ENCODE results near the gene SLC9A9. TPM values are rescaled to one million over a fixed set of nuclear protein-coding genes. Genes with fewer than 3 reads are reported as not detected.
"Not testable (repeated sequence)": the region's sequence is repeated elsewhere in the genome, so short reads cannot be mapped to it uniquely, and the experiment has no call there.

Gene SLC9A9
- 10 to 100 TPM in 1 of 8 experiments, 1 to 10 TPM in 6, under 1 TPM in 1; 0.29 to 11.3 (median 5.9) TPM for total RNA-seq

- peak; percentile 81 to 97 (median 90) for ATAC-seq (replicated peaks in 6 of 8)
- no peak within 1 kb of the TSS for H3K27ac ChIP-seq
- WGBS, 10 experiments: 0 to 9% (median 0%) methylated on average over 1 to 10 of the region's 15 CpGs; no CpG with 5 or more reads in 1 of the 10 experiments
- peak within 1 kb of the TSS; percentile 27 to 51 (median 35) for H3K4me3 ChIP-seq
- in situ Hi-C loops (cut with MboI; ENCODE audit: low pct_unique_long_range_greater_than_20kb in 2 of 9, low sequenced_read_pairs in 9 of 9, unreplicated experiment in 9 of 9): no loop called here
- H3K4me1 ChIP-seq (replicated peaks in 1 of 2): peaks cover 3 to 14% of the 10 kb centered on the region in 2 donors
Measured at GRCh38 chr3:143847787-143848631, at the start of gene SLC9A9. Gene SLC9A9 (minus strand): TSS chr3:143848468. CDS start chr3:143848322, 146 bp downstream.

- peaks cover 20 to 26% of the 10 kb centered on the region in 2 donors for H3K4me1 ChIP-seq (replicated peaks in 1 of 2)
- in situ Hi-C loops (cut with MboI; ENCODE audit: low pct_unique_long_range_greater_than_20kb in 2 of 9, low sequenced_read_pairs in 9 of 9, unreplicated experiment in 9 of 9): no loop called here
- no peak overlapping the region for H3K4me3 ChIP-seq
- WGBS, 10 experiments: 2 to 52% (median 13%) methylated on average over 3 to 7 of the region's 7 CpGs
- peak in 7 of 8 experiments; percentile 48 to 90 (median 88) for ATAC-seq (replicated peaks in 6 of 8)
- peak overlapping the region in 1 of 2 donors; percentile 62 for H3K27ac ChIP-seq
Measured at GRCh38 chr3:143897576-143898295, 49.5 kb upstream of the SLC9A9 start.

GRCh38 chr3:143896486-143896885 lies 48.2 kb upstream of the SLC9A9 start:
- in situ Hi-C loops (cut with MboI; ENCODE audit: low pct_unique_long_range_greater_than_20kb in 2 of 9, low sequenced_read_pairs in 9 of 9, unreplicated experiment in 9 of 9): no loop called here
- Histone ChIP-seq H3K4me1 (replicated peaks in 1 of 2) (peaks cover 13 to 23% of the 10 kb centered on the region in 2 donors), H3K27ac (no peak overlapping the region), H3K4me3 (no peak overlapping the region)
- WGBS, 10 experiments: 41 to 94% (median 57%) methylated on average over 2 to 3 of the region's 4 CpGs; no CpG with 5 or more reads in 3 of the 10 experiments
- ATAC-seq (replicated peaks in 6 of 8): no peak

GRCh38 chr3:143895805-143896204 lies 47.5 kb upstream of the SLC9A9 start:
- in situ Hi-C loops (cut with MboI; ENCODE audit: low pct_unique_long_range_greater_than_20kb in 2 of 9, low sequenced_read_pairs in 9 of 9, unreplicated experiment in 9 of 9): no loop called here
- WGBS, 10 experiments: 40 to 100% (median 89%) methylated on average over 1 of the region's 1 CpG; no CpG with 5 or more reads in 3 of the 10 experiments
- Histone ChIP-seq H3K27ac (no peak overlapping the region), H3K4me3 (no peak overlapping the region), H3K4me1 (replicated peaks in 1 of 2) (peaks cover 13 to 21% of the 10 kb centered on the region in 2 donors)
- no peak for ATAC-seq (replicated peaks in 6 of 8)

- in situ Hi-C loops (cut with MboI; ENCODE audit: low pct_unique_long_range_greater_than_20kb in 2 of 9, low sequenced_read_pairs in 9 of 9, unreplicated experiment in 9 of 9): no loop called here
- H3K4me3 ChIP-seq: no peak overlapping the region
- H3K4me1 ChIP-seq (replicated peaks in 1 of 2): peaks cover 0 to 12% of the 10 kb centered on the region in 2 donors
- no peak overlapping the region for H3K27ac ChIP-seq
- ATAC-seq (replicated peaks in 6 of 8): no peak
- WGBS, 10 experiments: 31 to 100% (median 62%) methylated on average over 1 to 2 of the region's 2 CpGs; no CpG with 5 or more reads in 4 of the 10 experiments
Measured at GRCh38 chr3:143888846-143889245, 40.6 kb upstream of the SLC9A9 start.

- WGBS, 10 experiments: 10 to 100% (median 40%) methylated on average over 1 to 2 of the region's 2 CpGs; no CpG with 5 or more reads in 1 of the 10 experiments
- in situ Hi-C loops (cut with MboI; ENCODE audit: low pct_unique_long_range_greater_than_20kb in 2 of 9, low sequenced_read_pairs in 9 of 9, unreplicated experiment in 9 of 9): no loop called here
- H3K4me3 ChIP-seq: no peak overlapping the region
- ATAC-seq (replicated peaks in 6 of 8): peak in 1 of 8 experiments; percentile 62
- peaks cover 0 to 12% of the 10 kb centered on the region in 2 donors for H3K4me1 ChIP-seq (replicated peaks in 1 of 2)
- no peak overlapping the region for H3K27ac ChIP-seq
Measured at GRCh38 chr3:143888166-143888565, 39.9 kb upstream of the SLC9A9 start.

- H3K4me3 ChIP-seq: no peak overlapping the region
- peak in 4 of 8 experiments; percentile 67 to 81 (median 74) for ATAC-seq (replicated peaks in 6 of 8)
- 57 to 100% (median 100%) methylated on average over 1 of the region's 1 CpG; no CpG with 5 or more reads in 4 of the 10 experiments for WGBS, 10 experiments
- in situ Hi-C loops (cut with MboI; ENCODE audit: low pct_unique_long_range_greater_than_20kb in 2 of 9, low sequenced_read_pairs in 9 of 9, unreplicated experiment in 9 of 9): no loop called here
- H3K4me1 ChIP-seq (replicated peaks in 1 of 2): peaks cover 0 to 12% of the 10 kb centered on the region in 2 donors
- H3K27ac ChIP-seq: no peak overlapping the region
Measured at GRCh38 chr3:143885780-143886427, 37.6 kb upstream of the SLC9A9 start.

GRCh38 chr3:143884861-143885260 lies 36.6 kb upstream of the SLC9A9 start:
- in situ Hi-C loops (cut with MboI; ENCODE audit: low pct_unique_long_range_greater_than_20kb in 2 of 9, low sequenced_read_pairs in 9 of 9, unreplicated experiment in 9 of 9): no loop called here
- ATAC-seq (replicated peaks in 6 of 8): no peak
- H3K4me3 ChIP-seq: no peak overlapping the region
- H3K27ac ChIP-seq: no peak overlapping the region
- peaks cover 0 to 12% of the 10 kb centered on the region in 2 donors for H3K4me1 ChIP-seq (replicated peaks in 1 of 2)
- WGBS, 10 experiments: 15 to 100% (median 90%) methylated on average over 1 to 3 of the region's 3 CpGs; no CpG with 5 or more reads in 5 of the 10 experiments

- Histone ChIP-seq H3K27ac (no peak overlapping the region), H3K4me1 (replicated peaks in 1 of 2) (peaks cover under 1 to 3% of the 10 kb centered on the region in 2 donors), H3K4me3 (no peak overlapping the region)
- in situ Hi-C loops (cut with MboI; ENCODE audit: low pct_unique_long_range_greater_than_20kb in 2 of 9, low sequenced_read_pairs in 9 of 9, unreplicated experiment in 9 of 9): no loop called here
- WGBS, 10 experiments: 64 to 100% (median 84%) methylated on average over 1 to 3 of the region's 3 CpGs; no CpG with 5 or more reads in 1 of the 10 experiments
- ATAC-seq (replicated peaks in 6 of 8): no peak
Measured at GRCh38 chr3:143883151-143883550, 34.9 kb upstream of the SLC9A9 start.

GRCh38 chr3:143881095-143881494 lies 32.8 kb upstream of the SLC9A9 start:
- ATAC-seq (replicated peaks in 6 of 8): no peak
- Histone ChIP-seq H3K4me3 (no peak overlapping the region), H3K4me1 (replicated peaks in 1 of 2) (peaks cover 3 to 5% of the 10 kb centered on the region in 2 donors), H3K27ac (no peak overlapping the region)
- WGBS, 10 experiments: 33 to 100% (median 50%) methylated on average over 1 to 2 of the region's 3 CpGs; no CpG with 5 or more reads in 5 of the 10 experiments
- in situ Hi-C loops (cut with MboI; ENCODE audit: low pct_unique_long_range_greater_than_20kb in 2 of 9, low sequenced_read_pairs in 9 of 9, unreplicated experiment in 9 of 9): no loop called here

- no peak overlapping the region for H3K27ac ChIP-seq
- H3K4me3 ChIP-seq: no peak overlapping the region
- peaks cover 3 to 5% of the 10 kb centered on the region in 2 donors for H3K4me1 ChIP-seq (replicated peaks in 1 of 2)
- no peak for ATAC-seq (replicated peaks in 6 of 8)
- in situ Hi-C loops (cut with MboI; ENCODE audit: low pct_unique_long_range_greater_than_20kb in 2 of 9, low sequenced_read_pairs in 9 of 9, unreplicated experiment in 9 of 9): no loop called here
Measured at GRCh38 chr3:143875546-143875945, 27.3 kb upstream of the SLC9A9 start.

- H3K27ac ChIP-seq; ATAC-seq (replicated peaks in 6 of 8); H3K4me3 ChIP-seq; in situ Hi-C loops (cut with MboI; ENCODE audit: low pct_unique_long_range_greater_than_20kb in 2 of 9, low sequenced_read_pairs in 9 of 9, unreplicated experiment in 9 of 9); H3K4me1 ChIP-seq (replicated peaks in 1 of 2): not testable (repeated sequence)
- WGBS, 10 experiments: 60 to 92% (median 88%) methylated on average over 1 to 5 of the region's 5 CpGs; no CpG with 5 or more reads in 1 of the 10 experiments
Measured at GRCh38 chr3:143873553-143873952, 25.3 kb upstream of the SLC9A9 start.

Data from motor neuron (in vitro differentiated cells).